Sigmoid colon (tissue), 7 donors: Measurements from ENCODE around the gene SIX5. TPM values are rescaled to one million over a fixed set of nuclear protein-coding genes. Genes with fewer than 3 reads are reported as not detected.

Source experiments
- polyA plus RNA-seq, 3 donors: library from polyadenylated mRNA; stranded (reverse); fragments of 200-250 nt; gene quantifications; one replicate each; pipeline ENCODE4 v1.2.3, GENCODE V29; 2013
- total RNA-seq, 4 donors: library from RNA; depleted of rRNA; stranded (reverse); fragments of >200 nt; gene quantifications; one replicate each; pipeline ENCODE4 v1.1.0, GENCODE V29; 2016
- donor health status: healthy with polysubstance abuse.
- donor health status: Bipolar disorder and iron deficiency.
- donor health status: healthy.

The SIX5 gene
- total and polyA plus RNA-seq, 7 donors, result 4.2 to 20.7 (median 16.8) TPM

Other genes with a start within 250 kb of the SIX5 start
- 1 to 10 TPM; 5.4 to 9.9 (median 8.1) TPM for gene OPA3, start 184.4 kb downstream of the SIX5 start, total RNA-seq
- gene OPA3, start 184.4 kb downstream of the SIX5 start, polyA plus RNA-seq, result 10 to 100 TPM in 1 of 3 donors, 1 to 10 TPM in 2; 3.0 to 11.3 (median 4.4) TPM
- 1 to 10 TPM in 1 of 4 donors, under 1 TPM in 3; 0.55 to 1.9 (median 0.85) TPM for gene GPR4, start 167.0 kb downstream of the SIX5 start, total RNA-seq
- gene GPR4, start 167.0 kb downstream of the SIX5 start, polyA plus RNA-seq, result 1 to 10 TPM in 2 of 3 donors, under 1 TPM in 1; 0.46 to 1.8 (median 1.8) TPM
- 10 to 100 TPM; 10.4 to 34.6 (median 14.7) TPM for gene EML2, start 129.9 kb downstream of the SIX5 start, total RNA-seq
- 10 to 100 TPM; 40.2 to 75.6 (median 40.5) TPM for gene EML2, start 129.9 kb downstream of the SIX5 start, polyA plus RNA-seq
- gene GIPR, start 101.0 kb downstream of the SIX5 start, total RNA-seq, result not detected
- 10 to 100 TPM in 1 of 3 donors, 1 to 10 TPM in 1, under 1 TPM in 1; 0.69 to 11.8 (median 3.6) TPM for gene GIPR, start 101.0 kb downstream of the SIX5 start, polyA plus RNA-seq
- gene SNRPD2, start 77.3 kb downstream of the SIX5 start, total RNA-seq, result 100 to 1,000 TPM; 145 to 261 (median 242) TPM
- 100 to 1,000 TPM; 271 to 423 (median 382) TPM for gene SNRPD2, start 77.3 kb downstream of the SIX5 start, polyA plus RNA-seq
- gene QPCTL, start 76.6 kb downstream of the SIX5 start, total RNA-seq, result 1 to 10 TPM; 2.1 to 4.7 (median 3.4) TPM
- 1 to 10 TPM; 1.2 to 7.6 (median 1.6) TPM for gene QPCTL, start 76.6 kb downstream of the SIX5 start, polyA plus RNA-seq
- gene FBXO46, start 38.4 kb downstream of the SIX5 start, total RNA-seq, result 1 to 10 TPM; 7.1 to 9.7 (median 8.8) TPM
- gene FBXO46, start 38.4 kb downstream of the SIX5 start, polyA plus RNA-seq, result 10 to 100 TPM in 2 of 3 donors, 1 to 10 TPM in 1; 9.5 to 16.5 (median 10.8) TPM
- not detected for gene MEIOSIN, start 35.8 kb downstream of the SIX5 start, total RNA-seq
- not detected for gene MEIOSIN, start 35.8 kb downstream of the SIX5 start, polyA plus RNA-seq
- gene DMPK, start 13.2 kb upstream of the SIX5 start, total RNA-seq, result 100 to 1,000 TPM in 3 of 4 donors, 10 to 100 TPM in 1; 62.2 to 219 (median 168) TPM
- gene DMPK, start 13.2 kb upstream of the SIX5 start, polyA plus RNA-seq, result 10 to 100 TPM in 1 of 3 donors, 1 to 10 TPM in 2; 7.2 to 43.0 (median 8.8) TPM
- 10 to 100 TPM; 21.1 to 59.5 (median 36.8) TPM for gene DMWD, start 23.6 kb upstream of the SIX5 start, total RNA-seq
- gene DMWD, start 23.6 kb upstream of the SIX5 start, polyA plus RNA-seq, result 10 to 100 TPM; 13.2 to 30.4 (median 14.8) TPM
- gene RSPH6A, start 46.1 kb upstream of the SIX5 start, total RNA-seq, result not detected
- gene RSPH6A, start 46.1 kb upstream of the SIX5 start, polyA plus RNA-seq, result under 1 TPM in 1 of 3 donors, not detected in 2; 0.12 TPM
- gene SYMPK, start 93.9 kb upstream of the SIX5 start, total RNA-seq, result 10 to 100 TPM; 18.2 to 31.3 (median 25.3) TPM
- 10 to 100 TPM; 26.4 to 84.4 (median 30.7) TPM for gene SYMPK, start 93.9 kb upstream of the SIX5 start, polyA plus RNA-seq
- gene FOXA3, start 95.1 kb upstream of the SIX5 start, total RNA-seq, result under 1 TPM in 1 of 4 donors, not detected in 3; 0.49 TPM
- 10 to 100 TPM; 28.1 to 72.8 (median 57.1) TPM for gene FOXA3, start 95.1 kb upstream of the SIX5 start, polyA plus RNA-seq
- gene IRF2BP1, start 116.9 kb upstream of the SIX5 start, total RNA-seq, result 10 to 100 TPM; 18.0 to 25.5 (median 20.8) TPM
- 10 to 100 TPM in 2 of 3 donors, 1 to 10 TPM in 1; 7.8 to 15.2 (median 11.3) TPM for gene IRF2BP1, start 116.9 kb upstream of the SIX5 start, polyA plus RNA-seq
- gene MYPOP, start 133.4 kb upstream of the SIX5 start, total RNA-seq, result 1 to 10 TPM; 1.8 to 6.1 (median 3.0) TPM
- 1 to 10 TPM; 6.2 to 8.3 (median 6.6) TPM for gene MYPOP, start 133.4 kb upstream of the SIX5 start, polyA plus RNA-seq
- not detected for gene NANOS2, start 145.5 kb upstream of the SIX5 start, total RNA-seq
- under 1 TPM in 2 of 3 donors, not detected in 1; 0.46 to 0.60 TPM for gene NANOS2, start 145.5 kb upstream of the SIX5 start, polyA plus RNA-seq
- gene NOVA2, start 204.6 kb upstream of the SIX5 start, total RNA-seq, result 1 to 10 TPM in 2 of 4 donors, under 1 TPM in 2; 0.36 to 3.0 (median 1.2) TPM
- gene NOVA2, start 204.6 kb upstream of the SIX5 start, polyA plus RNA-seq, result 1 to 10 TPM in 1 of 3 donors, under 1 TPM in 2; 0.23 to 1.1 (median 0.60) TPM
- 10 to 100 TPM in 2 of 4 donors, 1 to 10 TPM in 2; 5.0 to 15.2 (median 8.0) TPM for gene CCDC61, start 226.2 kb upstream of the SIX5 start, total RNA-seq
- 10 to 100 TPM in 2 of 3 donors, 1 to 10 TPM in 1; 9.6 to 16.3 (median 10.9) TPM for gene CCDC61, start 226.2 kb upstream of the SIX5 start, polyA plus RNA-seq